ENCODE measurements around the gene GP5. TPM values are rescaled to one million over a fixed set of nuclear protein-coding genes. Genes with fewer than 3 reads are reported as not detected.

The GP5 gene
- polyA plus RNA-seq, 3 donors, result 0.61 to 0.86 (median 0.71) TPM

DNA sequence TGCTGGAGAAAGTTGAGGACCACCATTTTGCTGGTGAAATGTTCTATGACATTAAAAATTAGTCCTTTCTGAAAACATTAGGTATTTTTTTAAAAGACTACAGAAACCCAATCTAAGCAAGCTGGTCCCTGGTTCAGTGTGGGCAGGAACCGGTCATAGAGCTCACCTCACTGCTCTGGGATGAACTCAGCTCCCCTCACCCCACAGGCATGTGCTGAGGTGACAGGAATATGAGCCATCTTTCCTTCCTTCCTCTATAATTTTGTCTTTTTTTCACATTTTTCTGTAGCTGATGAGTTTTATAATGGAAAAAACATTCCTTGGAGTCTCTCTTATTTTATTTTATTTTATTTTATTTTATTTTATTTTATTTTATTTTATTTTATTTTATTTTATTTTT, 21.4 kb downstream of the GP5 start:
- DNase-seq, result no peak

DNA sequence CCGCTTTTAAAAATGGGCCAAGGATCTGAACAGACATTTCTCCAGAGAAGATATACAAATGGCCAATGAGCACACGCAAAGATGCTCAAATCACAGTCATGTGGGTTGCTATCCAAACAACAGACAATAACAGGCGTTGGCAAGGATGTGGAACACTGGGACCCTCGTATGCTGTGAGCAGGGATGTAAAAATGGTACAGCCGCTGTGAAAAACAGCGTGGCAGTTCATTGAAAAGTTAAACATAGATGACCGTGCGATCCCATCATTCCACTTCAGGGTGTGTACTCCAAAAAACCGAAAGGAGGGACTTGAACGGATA, 22.9 kb downstream of the GP5 start:
- no peak for DNase-seq

DNA sequence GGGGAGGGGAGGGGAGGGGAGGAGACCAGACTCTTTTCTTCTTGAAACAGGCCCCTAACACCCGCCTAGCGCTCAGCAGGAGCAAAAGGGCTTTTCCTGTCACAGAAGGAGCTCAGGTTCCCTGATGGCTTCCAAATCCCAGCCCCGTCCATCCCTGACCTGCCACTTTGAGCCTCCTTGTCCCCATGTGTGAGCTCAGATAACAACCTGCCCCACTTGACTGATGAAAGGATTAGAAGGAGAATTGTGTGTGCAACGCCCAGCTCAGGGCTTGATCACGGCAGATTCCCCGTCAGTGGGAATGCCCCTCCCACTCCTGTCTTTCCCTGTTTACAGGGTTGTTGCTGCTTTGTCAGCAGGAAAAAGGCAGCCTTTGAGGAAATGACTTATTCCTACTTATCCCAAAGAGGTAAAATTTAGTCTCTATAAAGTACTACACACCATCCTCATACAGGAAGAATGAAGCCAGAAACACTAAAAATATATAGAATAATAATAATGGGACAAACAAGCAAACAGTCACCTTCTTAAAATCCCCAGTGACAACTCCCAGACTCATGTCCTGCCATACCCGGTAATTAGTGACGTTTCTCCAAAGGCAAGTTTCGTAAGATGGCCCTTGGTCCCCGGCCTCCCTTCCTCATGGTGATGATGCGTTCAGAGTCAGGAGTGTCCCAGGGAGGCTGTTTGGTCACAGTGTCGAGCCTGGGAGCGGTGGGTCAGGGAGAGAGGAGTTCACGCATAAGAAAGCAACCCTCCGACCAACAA, 23.4 kb downstream of the GP5 start:
- no peak for DNase-seq

DNA sequence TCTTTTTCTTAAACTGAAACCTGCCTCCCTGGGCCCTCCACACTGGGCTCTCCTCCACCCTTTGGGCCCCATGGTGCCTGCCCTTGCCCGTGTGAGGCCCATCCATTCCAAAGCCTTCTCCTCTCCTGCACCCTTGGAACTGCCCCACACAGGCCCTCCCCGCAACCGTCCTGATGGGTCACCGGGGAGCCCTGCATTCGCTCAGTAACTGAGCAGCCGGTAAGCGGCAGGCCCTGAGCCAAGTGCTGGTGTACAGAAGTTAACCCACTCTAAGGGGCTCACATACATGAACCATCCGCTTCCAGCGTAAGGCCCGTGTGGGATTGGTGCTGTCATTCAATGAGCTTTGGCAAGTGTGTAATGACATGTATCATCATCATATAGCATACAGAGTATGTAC, 24.1 kb downstream of the GP5 start:
- no peak for DNase-seq

DNA sequence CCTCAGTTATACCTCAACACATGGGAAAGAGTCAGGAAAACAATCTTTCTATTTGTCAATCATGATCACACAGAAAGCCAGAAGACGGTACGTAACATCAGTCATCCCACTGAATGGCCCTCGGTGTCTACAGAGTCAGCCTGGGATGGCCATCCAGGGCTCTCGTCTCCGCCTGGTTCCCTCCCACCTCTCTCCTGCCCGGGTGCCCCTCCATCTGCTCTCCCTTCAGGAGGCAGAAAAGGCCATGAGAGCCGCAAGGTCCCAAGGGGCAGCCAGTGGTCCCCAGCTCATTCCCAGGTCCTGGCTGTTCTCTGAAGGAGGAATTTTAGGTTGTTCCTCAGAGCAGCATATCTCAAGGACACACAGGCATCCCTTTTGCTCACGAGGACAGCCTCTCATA, 25.2 kb downstream of the GP5 start:
- DNase-seq, result no peak

DNA sequence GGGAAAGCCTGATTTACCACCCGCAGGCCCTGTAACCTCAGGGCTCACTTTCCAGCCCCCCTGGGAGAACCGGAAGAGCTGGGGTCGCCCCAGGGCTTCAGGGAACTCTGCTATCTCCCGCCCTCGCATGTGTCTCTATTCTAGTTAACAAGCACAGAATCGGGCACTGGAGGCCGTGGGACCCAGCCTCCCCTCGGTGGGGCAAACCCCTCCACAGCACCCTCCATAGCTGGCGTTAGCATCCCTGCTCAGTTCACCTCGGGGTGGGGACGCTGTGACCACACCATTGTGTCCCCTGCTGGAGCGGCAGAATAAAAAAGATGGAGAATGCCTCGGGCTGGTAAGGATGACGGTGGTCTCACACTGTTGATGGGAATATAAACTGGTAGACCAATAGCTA, 26.0 kb downstream of the GP5 start:
- no peak for DNase-seq

DNA sequence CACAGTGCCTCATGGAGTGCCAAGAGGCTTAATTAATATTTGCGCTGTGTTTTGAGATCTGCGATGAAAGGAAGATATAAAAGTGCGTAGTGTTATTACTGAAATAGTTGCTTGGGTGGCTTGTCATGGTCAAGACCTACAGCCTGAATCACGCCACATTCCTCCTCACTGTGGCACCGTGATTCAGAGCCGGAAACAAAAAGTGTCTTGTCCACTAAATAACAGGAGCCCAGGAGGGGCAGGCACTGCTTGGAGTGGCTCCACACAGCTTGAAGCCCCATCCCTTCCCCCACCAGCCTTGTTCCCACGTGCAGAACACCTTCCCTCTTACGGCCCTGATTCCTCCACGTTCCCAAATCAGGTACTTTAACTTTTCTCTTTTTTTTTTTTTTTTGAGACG, 28.3 kb downstream of the GP5 start:
- DNase-seq, result no peak

DNA sequence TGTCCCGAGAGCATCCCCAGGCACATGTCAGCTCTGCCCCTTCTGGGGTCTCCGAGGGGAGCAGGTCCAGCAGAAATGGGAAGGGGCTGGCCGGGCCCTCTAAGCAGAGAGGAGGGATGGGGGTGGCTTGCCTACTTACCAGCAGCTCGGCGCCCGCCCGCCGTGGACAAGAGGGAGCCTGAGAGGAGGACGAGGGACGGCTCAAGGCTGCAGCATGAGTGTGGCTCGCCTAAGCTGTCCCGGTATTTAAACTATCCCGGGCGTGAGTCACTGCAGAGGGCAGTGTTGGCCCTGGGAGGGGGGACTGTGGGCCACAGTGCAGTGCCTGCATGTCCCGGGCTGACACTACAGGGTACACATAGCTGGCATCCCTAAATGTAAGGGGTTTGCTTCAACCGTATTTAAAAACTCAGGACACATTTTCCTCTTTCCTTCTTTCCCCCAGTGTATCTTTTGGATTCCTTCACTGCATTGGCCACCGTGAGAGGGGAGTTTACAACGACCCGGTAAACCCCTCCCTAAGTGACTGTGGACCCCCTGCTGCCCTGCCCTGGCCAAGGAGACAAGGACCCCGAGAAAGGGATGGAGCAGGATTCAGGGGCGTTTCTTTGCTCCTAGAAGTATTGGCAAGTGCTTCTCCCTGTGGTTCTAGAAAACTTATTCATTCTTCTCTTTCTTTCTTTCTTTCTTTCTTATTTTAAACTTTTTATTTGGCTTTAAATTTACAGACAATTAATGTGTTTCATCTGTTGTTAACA, 29.4 kb downstream of the GP5 start, which contains the start of gene LRRC15:
LRRC15 (minus strand) TSS at position 222 of the 758 bp plus-strand sequence. CDS start 8,700 bp downstream, outside the sequence.
- DNase-seq, result no peak

DNA sequence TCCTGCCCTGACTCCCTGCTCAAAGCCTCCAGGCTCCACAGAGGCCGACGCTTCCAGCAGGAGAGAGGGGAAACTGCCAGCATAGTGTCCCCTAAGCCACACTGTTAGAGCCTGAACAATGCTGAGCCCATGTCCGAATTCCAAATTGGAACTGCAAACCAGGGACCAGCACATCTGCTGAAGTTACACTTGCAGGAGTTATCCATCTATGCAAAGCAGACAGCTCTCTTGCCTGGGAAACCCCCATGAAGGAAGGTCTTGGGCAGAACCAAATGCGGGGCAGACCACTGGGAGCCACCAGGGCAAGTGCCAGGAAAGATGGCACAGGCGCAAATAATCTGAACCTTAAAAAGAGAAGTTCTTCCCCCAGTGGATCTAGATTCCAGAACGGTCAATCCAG, 30.1 kb downstream of the GP5 start:
- no peak for DNase-seq

DNA sequence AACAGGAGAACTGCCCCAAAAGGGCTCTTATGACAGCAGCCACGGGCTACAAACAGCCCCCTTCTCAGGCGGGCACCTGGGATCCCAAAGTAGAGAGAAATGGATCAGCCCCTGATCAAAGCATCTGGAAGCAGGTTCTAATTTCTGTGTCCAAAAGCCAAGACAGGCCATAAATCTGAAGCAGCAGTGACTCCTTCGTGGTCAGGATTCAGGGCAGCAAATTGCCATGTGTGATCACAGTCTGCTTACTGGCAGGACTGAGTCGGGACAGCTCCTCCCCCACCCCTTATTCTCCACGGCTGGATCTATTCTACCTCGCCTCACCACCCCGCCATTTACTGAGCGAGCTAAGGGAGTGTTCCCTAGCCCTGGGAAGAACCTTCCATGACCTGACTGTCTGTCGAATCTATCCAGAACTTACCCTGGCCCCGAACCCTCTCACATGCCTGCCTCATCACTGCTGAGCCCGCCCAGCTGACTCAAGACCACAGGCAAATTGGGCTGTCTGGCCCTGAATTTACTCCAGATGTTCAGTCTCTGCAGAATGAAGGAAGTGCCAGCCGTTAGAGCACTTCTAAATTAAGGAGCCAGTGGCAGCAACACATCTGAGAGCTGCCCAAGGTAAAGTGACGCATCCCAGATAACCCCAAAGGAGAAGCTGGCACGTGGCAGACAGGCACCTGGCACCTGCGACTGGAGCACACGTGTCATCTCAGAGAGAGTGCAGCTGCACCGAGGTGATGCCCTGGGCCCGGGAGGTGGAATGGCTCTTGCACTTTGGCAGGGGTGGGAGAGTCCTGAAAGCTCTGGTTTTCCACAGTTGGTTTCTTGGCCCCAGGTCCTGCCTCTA, 30.8 kb downstream of the GP5 start:
- DNase-seq, result no peak

DNA sequence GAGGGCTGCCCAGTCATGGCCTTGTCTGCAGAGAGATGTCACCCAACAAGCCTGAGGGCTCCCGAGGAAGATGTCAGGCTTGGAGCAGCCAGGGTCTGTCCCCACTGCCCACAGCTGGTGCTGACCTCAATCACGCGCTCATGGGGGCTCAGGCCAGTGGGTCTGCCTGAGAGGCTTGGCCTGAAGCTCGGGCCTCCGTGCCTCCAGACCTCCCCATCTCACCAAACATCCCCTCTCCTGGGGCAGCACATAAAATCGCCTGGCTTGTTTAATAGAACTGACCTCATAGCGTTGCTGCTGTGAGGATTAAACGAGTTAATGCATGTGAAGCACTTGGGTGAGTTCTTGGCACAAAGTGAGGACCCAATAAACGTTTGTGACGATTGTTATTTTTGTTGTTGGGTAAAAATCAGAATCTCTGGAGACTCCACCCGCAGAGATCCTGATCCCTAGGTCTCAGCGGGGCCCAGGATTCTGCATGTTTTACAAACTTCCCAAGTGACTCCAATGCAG, 33.0 kb downstream of the GP5 start:
- no peak for DNase-seq

DNA sequence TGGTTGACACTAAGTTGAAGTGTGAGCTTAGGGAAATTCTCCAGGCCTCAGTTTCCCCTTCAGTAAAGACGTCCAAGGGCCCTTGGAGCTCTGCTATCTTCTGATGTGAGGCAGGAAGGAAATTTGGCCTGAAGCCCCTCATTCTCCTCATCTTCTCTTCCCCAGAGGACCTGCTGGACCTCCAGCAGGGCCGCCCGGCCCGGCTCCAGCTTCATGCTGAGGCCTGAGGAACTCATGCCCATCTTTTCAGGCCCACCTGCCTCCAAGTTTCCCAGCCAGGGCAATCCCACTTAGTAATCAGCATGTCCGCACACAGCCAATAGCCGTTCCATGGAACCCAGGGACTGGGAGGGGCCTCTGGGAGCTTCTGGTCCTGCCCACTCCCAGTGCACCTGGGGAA, 33.5 kb downstream of the GP5 start:
- no peak for DNase-seq

DNA sequence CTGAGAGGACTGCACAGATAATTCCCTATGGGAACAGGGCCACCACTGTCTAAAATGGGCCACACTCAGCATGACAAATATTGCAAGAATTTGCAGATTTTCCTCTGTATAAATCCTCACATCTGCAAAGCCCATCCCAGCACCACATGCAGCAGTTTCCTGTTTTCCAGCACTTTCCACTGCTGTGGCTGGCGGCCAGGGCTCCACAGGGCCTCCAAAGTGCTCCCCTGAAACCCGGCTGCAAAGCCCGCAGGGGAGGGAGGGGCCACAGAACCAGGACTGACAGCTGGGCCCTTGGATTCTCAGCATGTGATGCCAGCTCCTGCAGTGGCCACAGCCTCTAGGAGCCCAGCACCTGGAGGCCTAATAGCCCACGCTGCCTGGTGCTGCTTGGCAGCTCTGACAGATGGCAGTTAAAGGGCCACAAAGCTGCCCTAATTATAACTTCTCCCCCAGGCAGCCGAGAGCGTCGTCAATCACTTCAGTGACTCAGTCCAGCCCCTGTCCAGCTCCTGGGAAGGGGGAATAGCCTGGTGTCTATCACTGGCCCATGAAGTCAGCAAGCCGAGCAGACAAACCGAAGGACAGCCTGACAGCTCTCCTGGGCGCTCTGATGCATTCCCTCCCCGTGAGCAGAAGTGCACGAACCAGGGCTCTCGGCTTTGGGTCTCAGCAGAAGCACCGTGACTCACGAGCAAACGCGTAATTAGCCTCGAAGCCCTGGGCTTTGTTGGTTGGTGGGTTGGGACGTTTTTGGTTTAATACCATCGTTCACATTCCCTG, 34.2 kb downstream of the GP5 start:
- no peak for DNase-seq

DNA sequence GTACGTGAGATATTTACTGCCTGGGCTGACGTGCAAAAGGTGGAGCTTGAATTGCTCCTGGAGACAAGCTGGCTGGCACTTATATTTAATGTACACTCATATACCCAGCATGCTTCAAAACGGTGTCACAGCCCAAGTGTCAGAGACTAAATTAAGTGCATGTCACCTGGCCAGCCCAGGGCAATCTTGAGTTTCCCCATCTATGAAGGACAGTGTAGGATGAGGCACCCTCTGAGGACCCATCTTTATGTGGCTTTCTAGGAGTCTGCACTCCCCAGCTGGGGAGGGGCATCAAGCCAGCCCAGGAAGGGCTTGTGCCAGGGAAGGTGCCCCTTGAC, 34.8 kb downstream of the GP5 start:
- DNase-seq, result no peak

DNA sequence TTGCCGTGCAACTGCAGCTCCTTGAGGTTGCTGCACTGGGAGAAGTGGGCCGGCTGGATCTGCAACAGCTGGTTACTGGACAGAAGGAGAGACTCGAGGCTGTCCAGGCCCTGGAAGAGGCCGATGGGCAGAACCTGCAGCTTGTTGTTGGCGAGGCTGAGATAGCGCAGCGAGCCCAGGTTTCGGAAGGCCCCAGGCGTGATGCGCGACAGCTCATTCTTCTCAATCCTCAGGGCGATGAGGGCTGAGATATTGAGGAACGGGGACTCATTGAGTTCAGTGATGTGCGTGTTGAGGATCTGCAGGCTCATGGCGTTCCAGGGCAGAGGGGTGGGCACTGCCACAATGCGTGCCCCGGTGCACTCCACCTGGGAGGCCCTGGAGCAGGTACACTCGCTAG, 38.5 kb downstream of the GP5 start:
- DNase-seq, result no peak

DNA sequence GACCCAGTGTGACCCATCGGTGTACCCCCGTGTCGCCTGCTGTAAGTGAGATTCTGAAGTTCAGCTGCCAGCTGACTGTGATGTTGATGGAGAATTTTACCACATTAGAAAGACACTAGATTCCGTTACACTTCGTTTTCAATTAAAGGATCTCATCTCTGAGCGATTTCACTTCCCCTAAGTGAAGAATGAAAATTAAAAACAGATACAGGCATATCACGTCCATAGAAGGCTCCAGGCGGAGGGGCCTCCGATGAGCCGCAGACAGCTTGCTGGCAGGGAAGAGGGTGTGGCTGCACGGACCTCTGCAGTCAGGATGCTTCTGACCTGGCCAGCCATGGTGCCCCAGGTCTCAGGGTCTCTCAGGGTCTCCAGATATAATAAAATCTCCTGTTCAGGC, 41.4 kb downstream of the GP5 start:
- no peak for DNase-seq

DNA sequence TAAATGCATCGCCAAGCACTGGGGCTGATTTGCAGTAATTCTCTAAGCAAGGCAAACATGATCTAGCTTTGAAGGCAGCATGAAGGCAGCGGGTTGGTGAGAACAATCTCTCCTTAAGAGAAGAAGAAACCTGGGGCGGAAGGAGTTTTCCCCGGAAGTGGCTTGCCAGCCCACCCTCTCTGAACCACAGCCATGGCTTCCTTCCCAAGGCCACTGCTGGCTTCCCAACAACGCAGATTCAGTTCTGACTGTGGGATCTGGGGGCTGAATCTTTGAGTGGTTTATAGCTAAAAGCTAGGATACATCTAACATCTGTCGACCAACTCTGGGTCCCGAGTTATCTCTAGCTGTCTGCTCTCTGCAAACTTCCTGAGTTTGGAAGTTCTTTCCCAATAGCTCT, 43.7 kb downstream of the GP5 start:
- DNase-seq, result no peak

DNA sequence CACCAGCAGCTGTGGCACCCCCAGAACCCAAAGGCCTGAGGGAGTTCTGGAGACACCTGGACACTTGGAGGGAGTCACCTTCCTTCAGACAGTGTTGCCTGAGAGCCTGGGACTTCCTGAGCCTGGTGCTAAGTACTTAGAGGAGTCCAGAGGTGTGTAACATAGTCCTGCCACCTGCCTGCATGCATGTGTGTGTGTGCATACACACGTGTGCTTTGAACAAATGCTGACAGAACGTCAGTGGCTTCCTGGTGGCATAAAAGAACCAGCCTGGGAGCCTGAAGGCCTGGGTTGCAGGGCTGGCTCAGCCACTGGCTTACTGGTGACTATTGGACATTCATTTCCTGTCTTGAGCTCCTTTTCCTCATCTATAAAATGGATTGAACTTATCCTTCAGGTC, 44.8 kb downstream of the GP5 start:
- no peak for DNase-seq

DNA sequence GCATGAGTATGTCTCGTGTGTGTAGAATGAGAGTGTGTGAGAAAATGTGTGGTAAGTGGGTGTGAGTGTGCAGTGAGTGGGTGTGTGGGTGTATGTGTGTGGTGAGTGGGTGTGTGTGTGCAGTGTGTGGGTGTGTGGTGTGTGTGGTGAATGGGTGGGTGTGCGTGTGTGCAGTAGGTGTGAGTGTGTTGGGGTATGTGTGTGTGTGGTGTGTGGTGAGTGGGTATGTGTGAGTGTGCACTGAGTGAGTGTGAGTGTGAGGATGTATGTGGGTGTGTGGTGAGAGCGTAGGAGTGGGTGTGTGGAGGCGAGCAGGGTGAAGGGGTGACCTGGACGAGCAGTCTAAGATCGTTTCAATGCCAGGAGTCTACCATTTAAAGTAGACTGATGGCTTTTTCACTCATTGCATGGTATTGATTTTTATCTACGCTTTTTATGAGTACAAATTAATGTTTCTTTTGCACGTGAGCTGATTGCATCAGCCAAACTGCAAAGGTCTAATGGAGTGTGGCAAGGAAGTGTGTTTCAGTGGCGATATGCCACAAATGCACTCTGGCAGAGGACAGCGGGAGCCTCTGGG, 46.3 kb downstream of the GP5 start:
- no peak for DNase-seq

DNA sequence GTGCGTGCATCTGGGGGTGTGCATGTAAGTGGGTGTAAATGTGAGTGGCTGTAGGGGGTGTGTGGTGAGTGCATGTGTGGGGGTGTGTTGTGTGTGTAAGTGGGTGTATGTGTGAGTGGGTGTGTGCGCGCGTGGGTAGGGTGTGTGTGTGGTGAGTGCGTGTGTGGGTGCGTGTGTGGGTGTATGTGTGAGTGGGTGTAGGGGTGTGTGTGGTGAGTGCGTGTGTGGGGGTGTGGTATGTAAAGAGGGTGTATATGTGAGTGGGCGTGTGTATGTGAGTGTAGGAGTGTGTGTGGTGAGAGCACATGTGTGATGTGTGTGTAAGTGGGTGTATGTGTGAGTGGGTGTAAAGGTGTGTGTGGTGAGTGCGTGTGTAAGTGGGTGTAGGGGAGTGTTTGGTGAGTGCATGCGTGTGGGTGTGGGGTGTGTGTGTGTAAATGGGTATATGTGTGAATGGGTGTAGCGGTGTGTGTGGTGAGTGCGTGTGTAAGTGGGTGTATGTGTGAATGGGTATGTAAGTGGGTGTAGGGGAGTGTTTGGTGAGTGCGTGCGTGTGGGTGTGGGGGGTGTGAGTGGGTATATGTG, 47.0 kb downstream of the GP5 start:
- no peak for DNase-seq

DNA sequence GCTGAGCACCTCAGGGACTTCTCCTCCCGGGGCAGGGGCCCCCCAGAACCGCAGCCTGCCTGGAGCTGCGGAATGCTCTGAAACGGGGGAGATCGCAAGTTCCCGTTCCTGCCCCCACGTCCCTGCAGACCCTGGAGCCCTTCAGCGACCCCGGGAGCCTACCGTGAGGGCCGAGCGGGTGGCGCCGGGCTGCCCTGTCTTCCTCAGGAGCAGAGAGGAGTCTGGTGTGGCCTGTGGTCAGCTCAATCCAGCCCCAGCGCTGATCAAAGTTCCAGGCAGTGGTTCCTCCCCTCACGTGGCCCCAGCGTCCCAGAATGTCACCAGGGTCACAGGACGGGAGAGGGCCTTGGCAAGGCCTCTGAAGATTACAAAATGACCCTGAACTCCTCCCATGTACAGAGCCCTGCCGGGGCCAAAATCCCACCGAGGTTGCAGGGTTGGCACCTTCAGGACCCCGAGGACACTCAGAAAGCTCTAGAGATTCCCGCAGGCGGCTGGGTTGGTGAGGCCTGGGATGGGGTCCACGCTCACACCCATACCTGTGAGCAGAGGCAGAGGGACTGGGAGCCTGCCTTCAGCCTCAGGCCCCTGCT, 47.9 kb downstream of the GP5 start, which contains the start of gene CPN2:
CPN2 (minus strand) TSS at position 249 of the 593 bp plus-strand sequence. CDS start 8,626 bp downstream, outside the sequence.
- DNase-seq, result no peak
